ENCODE results near the gene IL17RC. TPM values are rescaled to one million over a fixed set of nuclear protein-coding genes. Genes with fewer than 3 reads are reported as not detected.

Gene IL17RC
- total RNA-seq, 2 donors from 2014 or later, result 0.57 to 0.92 TPM

DNA sequence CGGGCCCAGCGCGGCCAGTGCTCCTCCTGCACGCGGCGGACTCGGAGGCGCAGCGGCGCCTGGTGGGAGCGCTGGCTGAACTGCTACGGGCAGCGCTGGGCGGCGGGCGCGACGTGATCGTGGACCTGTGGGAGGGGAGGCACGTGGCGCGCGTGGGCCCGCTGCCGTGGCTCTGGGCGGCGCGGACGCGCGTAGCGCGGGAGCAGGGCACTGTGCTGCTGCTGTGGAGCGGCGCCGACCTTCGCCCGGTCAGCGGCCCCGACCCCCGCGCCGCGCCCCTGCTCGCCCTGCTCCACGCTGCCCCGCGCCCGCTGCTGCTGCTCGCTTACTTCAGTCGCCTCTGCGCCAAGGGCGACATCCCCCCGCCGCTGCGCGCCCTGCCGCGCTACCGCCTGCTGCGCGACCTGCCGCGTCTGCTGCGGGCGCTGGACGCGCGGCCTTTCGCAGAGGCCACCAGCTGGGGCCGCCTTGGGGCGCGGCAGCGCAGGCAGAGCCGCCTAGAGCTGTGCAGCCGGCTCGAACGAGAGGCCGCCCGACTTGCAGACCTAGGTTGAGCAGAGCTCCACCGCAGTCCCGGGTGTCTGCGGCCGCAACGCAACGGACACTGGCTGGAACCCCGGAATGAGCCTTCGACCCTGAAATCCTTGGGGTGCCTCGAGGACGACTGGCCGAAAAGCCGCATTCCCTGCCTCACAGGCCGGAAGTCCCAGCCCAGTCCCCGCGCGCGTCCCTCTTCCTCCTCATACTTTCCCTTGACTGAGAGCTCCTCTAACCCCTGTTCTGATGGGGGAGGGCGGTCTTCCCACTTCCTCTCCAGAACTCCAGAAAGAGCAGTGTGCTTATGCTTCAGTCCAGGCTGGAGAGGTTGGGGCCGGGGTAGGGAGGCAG, 1.4 kb upstream of the IL17RC start:
- Mint-ChIP-seq H3K27ac (no peak overlapping the region), H3K9me3 (no peaks in the 10 kb centered on the region), H3K27me3 (peaks cover 0 to 3% of the 10 kb centered on the region in 2 donors), H3K36me3 (no peaks in the 10 kb centered on the region), H3K4me1 (ENCODE audit: low read depth in 2 of 2) (peaks cover 10 to 11% of the 10 kb centered on the region in 2 donors), H3K4me3 (peak overlapping the region; percentile 71)
- DNase-seq (ENCODE audit: low spot score) (peak; percentile 70), ATAC-seq (peak; percentile 71 to 73)

DNA sequence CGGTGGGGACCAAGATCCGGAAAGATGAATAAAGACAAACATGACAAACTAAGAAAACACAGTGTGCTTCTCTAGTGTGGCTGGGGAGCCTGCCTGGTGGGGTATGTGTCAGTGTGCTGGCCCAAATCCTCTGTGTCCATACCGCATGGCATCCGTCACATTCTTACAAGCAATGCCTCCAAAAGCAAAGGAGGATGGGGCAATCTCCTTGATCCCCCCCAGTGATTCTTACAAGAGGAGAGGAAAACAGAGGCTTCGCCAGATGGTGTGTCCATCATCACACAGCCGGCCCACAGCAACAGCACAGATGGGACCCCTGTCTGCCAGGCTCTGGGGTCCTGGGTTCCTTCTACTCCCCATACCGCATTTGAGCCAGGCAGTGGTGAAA, 558 bp upstream of the IL17RC start:
- Mint-ChIP-seq H3K27me3 (peaks cover 0 to 3% of the 10 kb centered on the region in 2 donors), H3K27ac (no peak overlapping the region), H3K4me3 (peak overlapping the region; percentile 71), H3K4me1 (ENCODE audit: low read depth in 2 of 2) (peaks cover 10 to 11% of the 10 kb centered on the region in 2 donors), H3K36me3 (no peaks in the 10 kb centered on the region), H3K9me3 (no peaks in the 10 kb centered on the region)
- DNase-seq (ENCODE audit: low spot score) (no peak), ATAC-seq (no peak)

DNA sequence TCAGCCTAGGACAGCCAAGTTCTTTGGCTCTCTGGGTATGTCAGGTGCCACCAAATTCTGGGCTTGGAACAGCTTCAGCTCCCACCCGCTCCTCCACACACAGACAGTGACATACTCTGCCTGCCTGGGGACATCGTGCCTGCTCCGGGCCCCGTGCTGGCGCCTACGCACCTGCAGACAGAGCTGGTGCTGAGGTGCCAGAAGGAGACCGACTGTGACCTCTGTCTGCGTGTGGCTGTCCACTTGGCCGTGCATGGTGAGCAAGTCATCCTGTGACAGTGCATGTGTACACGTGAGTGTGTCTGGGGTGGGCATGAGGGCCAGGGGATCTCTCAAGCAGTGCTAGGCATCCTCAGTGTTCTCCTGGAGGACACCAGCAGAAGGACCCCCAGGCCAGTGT, 922 bp downstream of the IL17RC start:
- H3K27ac Mint-ChIP-seq, result no peak overlapping the region
- no peak for DNase-seq (ENCODE audit: low spot score)
- peaks cover 0 to 4% of the 10 kb centered on the region in 2 donors for H3K4me1 Mint-ChIP-seq (ENCODE audit: low read depth in 2 of 2)
- no peak for ATAC-seq
- no peaks in the 10 kb centered on the region for H3K9me3 Mint-ChIP-seq
- H3K27me3 Mint-ChIP-seq, result peaks cover 0 to 6% of the 10 kb centered on the region in 2 donors
- H3K36me3 Mint-ChIP-seq, result no peaks in the 10 kb centered on the region
- no peak overlapping the region for H3K4me3 Mint-ChIP-seq

DNA sequence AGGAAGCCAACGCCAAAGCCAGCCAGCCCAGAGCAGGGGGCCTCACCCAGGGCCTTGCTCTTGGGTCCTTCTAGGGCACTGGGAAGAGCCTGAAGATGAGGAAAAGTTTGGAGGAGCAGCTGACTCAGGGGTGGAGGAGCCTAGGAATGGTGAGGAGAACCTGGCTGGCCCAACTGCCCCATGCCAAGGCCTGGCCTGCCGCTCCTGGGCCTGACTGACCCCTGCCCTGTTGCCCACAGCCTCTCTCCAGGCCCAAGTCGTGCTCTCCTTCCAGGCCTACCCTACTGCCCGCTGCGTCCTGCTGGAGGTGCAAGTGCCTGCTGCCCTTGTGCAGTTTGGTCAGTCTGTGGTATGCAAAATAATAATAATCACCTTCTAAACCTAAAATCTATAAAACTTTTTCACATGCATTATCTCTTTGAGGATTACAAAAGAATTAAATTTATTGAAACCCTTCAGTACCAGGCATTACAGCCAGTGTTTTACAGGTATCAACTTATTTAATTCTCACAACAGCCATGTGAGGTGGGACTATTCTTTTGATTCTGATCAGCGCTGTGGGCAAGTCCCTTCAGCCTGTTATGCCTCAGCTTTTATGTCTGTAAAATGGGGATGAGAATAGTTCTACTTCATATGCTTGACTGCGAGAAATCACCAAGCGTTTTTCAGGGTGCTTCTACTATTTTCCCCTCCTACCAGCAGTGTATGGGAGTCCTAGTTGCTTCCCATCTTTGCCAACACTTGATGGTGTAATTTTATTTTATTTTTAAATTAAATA, 1.6 kb downstream of the IL17RC start:
- Mint-ChIP-seq H3K9me3 (no peaks in the 10 kb centered on the region), H3K4me1 (ENCODE audit: low read depth in 2 of 2) (peaks cover 0 to 4% of the 10 kb centered on the region in 2 donors), H3K27me3 (peaks cover 0 to 6% of the 10 kb centered on the region in 2 donors), H3K27ac (no peak overlapping the region), H3K4me3 (no peak overlapping the region), H3K36me3 (no peaks in the 10 kb centered on the region)
- ATAC-seq (no peak), DNase-seq (ENCODE audit: low spot score) (no peak)

DNA sequence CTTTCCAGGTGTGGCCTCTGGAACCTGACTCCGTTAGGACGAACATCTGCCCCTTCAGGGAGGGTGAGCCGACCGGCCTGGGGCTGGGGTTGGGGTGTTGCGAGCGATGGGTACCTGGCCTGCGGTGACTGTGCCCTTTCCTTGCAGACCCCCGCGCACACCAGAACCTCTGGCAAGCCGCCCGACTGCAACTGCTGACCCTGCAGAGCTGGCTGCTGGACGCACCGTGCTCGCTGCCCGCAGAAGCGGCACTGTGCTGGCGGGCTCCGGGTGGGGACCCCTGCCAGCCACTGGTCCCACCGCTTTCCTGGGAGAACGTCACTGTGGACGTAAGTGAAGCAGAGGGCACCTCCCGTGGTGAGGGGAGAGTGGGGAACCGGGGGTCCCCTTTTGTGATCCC, 11.3 kb downstream of the IL17RC start:
- H3K27ac Mint-ChIP-seq, result no peak overlapping the region
- peaks cover 3 to 10% of the 10 kb centered on the region in 2 donors for H3K4me1 Mint-ChIP-seq (ENCODE audit: low read depth in 2 of 2)
- DNase-seq (ENCODE audit: low spot score) (no peak), ATAC-seq (no peak)
- no peaks in the 10 kb centered on the region for H3K36me3 Mint-ChIP-seq
- H3K27me3 Mint-ChIP-seq, result peaks cover 0 to 17% of the 10 kb centered on the region in 2 donors
- no peak overlapping the region for H3K4me3 Mint-ChIP-seq
- H3K9me3 Mint-ChIP-seq, result no peaks in the 10 kb centered on the region

DNA sequence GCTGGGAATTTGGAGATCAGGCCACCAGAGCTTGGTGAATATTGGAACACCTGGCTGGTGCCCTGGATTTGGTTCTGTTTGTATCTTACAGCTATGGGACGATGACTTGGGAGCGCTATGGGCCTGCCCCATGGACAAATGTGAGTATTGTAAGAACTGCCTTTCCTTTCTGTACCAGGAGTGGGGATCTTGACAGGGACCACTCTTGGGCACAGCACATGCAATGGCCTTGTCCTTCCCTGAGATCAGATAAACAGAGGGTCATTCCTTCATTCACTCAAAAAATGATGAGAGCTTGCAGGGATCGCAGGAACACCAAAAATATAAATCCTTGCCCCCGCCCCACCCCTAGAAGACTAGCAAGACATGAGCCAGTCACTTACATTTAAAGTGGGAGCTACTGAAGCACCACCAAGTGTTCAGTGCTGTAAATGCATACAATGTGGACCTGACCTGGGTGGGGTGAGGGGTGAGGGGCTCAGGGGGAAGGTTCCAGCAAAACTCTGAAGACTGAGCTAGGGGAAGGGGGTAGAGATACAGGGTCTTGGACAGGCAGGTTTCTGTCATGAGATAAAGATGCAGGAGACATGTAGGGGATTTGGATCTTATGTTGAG, 14.0 kb downstream of the IL17RC start:
- Mint-ChIP-seq H3K4me3 (no peak overlapping the region), H3K27me3 (no peaks in the 10 kb centered on the region), H3K4me1 (ENCODE audit: low read depth in 2 of 2) (peaks cover 23 to 35% of the 10 kb centered on the region in 2 donors), H3K27ac (peak overlapping the region in 1 of 2 donors; percentile 76), H3K36me3 (no peaks in the 10 kb centered on the region), H3K9me3 (no peaks in the 10 kb centered on the region)
- ATAC-seq (no peak), DNase-seq (ENCODE audit: low spot score) (no peak)

DNA sequence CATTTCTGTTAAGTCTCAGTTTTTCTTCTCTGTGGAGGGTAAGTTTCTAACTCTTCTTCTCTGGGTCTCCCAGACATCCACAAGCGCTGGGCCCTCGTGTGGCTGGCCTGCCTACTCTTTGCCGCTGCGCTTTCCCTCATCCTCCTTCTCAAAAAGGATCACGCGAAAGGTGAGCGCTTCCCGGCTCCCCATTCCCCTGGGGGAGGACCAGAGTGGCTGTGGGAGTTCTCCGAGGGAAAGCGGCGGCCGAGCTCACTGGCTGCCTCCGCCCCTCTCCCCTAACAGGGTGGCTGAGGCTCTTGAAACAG, 15.6 kb downstream of the IL17RC start:
- ATAC-seq (no peak), DNase-seq (ENCODE audit: low spot score) (no peak)
- peak overlapping the region; percentile 98 to 99 for H3K27ac Mint-ChIP-seq
- H3K9me3 Mint-ChIP-seq, result no peaks in the 10 kb centered on the region
- H3K4me3 Mint-ChIP-seq, result peak overlapping the region; percentile 99
- peaks cover 31 to 37% of the 10 kb centered on the region in 2 donors for H3K4me1 Mint-ChIP-seq (ENCODE audit: low read depth in 2 of 2)
- no peaks in the 10 kb centered on the region for H3K27me3 Mint-ChIP-seq
- peaks cover 4% of the 10 kb centered on the region for H3K36me3 Mint-ChIP-seq

DNA sequence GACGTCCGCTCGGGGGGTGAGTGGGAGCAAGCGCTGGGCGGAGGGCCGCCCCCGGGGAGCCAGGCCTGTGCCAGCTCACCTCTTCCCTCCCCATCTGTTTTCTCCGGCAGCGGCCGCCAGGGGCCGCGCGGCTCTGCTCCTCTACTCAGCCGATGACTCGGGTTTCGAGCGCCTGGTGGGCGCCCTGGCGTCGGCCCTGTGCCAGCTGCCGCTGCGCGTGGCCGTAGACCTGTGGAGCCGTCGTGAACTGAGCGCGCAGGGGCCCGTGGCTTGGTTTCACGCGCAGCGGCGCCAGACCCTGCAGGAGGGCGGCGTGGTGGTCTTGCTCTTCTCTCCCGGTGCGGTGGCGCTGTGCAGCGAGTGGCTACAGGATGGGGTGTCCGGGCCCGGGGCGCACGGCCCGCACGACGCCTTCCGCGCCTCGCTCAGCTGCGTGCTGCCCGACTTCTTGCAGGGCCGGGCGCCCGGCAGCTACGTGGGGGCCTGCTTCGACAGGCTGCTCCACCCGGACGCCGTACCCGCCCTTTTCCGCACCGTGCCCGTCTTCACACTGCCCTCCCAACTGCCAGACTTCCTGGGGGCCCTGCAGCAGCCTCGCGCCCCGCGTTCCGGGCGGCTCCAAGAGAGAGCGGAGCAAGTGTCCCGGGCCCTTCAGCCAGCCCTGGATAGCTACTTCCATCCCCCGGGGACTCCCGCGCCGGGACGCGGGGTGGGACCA, 16.1 kb downstream of the IL17RC start:
- DNase-seq (ENCODE audit: low spot score), result peak; percentile 92
- no peaks in the 10 kb centered on the region for H3K27me3 Mint-ChIP-seq

DNA sequence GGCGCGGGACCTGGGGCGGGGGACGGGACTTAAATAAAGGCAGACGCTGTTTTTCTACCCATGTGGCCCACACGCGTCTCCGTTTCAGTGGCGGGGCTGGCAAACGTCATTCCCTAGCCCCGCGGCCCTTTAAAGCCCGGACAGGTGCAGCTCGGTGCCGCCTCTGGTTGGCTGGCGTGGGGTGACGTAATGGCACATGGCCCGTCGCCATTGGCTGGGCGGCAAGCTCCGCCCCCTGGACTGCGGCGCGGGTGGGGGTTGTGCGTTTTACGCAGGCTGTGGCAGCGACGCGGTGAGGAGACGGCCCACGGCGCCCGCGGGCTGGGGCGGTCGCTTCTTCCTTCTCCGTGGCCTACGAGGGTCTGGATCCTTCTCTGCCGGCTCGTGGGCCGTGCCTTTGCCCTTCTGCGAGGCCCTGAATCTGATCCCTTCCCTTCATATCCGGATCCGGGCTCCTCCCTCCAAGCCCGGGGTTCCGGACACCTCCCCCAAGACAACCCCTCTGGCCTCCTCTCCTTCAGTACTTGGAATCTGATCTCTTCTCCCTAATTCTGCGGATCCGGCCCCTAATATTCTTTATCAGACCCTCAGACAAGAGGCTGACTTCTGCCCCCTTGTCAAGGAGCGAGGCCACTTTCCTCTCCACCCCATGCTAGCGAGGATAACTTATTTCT, 16.8 kb downstream of the IL17RC start, which contains the start of gene CRELD1:
Gene CRELD1 (plus strand): TSS at position 274 of the 674 bp plus-strand sequence. CDS start 605 bp downstream, outside the sequence.
- Mint-ChIP-seq H3K27me3 (no peaks in the 10 kb centered on the region), H3K4me1 (ENCODE audit: low read depth in 2 of 2) (peaks cover 34 to 37% of the 10 kb centered on the region in 2 donors), H3K9me3 (no peaks in the 10 kb centered on the region), H3K4me3 (peak within 1 kb of the TSS; percentile 99), H3K27ac (peak within 1 kb of the TSS; percentile 98 to 99), H3K36me3 (peaks cover 4% of the 10 kb centered on the region)
- DNase-seq (ENCODE audit: low spot score), result peak; percentile 98
- peak; percentile 90 to 93 for ATAC-seq

More for the DNA sequence above, 16.1 kb downstream of the IL17RC start:
- Mint-ChIP-seq H3K36me3 (peaks cover 4% of the 10 kb centered on the region), H3K4me3 (peak overlapping the region; percentile 99), H3K9me3 (no peaks in the 10 kb centered on the region), H3K27ac (peak overlapping the region; percentile 98 to 99), H3K4me1 (ENCODE audit: low read depth in 2 of 2) (peaks cover 32 to 37% of the 10 kb centered on the region in 2 donors)
- ATAC-seq, result peak; percentile 88

DNA sequence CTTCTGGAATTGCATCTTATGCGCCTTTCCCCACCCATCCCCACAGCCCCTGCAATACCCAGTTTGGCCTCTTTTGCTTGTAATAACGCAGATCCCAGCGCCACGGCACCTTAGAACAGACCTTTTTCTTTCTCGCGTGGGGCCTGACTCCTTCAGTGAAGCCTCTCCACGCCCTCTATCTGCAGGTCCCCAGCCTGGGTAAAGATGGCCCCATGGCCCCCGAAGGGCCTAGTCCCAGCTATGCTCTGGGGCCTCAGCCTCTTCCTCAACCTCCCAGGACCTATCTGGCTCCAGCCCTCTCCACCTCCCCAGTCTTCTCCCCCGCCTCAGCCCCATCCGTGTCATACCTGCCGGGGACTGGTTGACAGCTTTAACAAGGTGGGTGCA, 17.3 kb downstream of the IL17RC start:
- H3K36me3 Mint-ChIP-seq, result peaks cover 4% of the 10 kb centered on the region
- H3K27ac Mint-ChIP-seq, result peak overlapping the region; percentile 98 to 99
- H3K9me3 Mint-ChIP-seq, result no peaks in the 10 kb centered on the region
- ATAC-seq, result no peak
- DNase-seq (ENCODE audit: low spot score), result no peak
- peak overlapping the region; percentile 99 for H3K4me3 Mint-ChIP-seq
- no peaks in the 10 kb centered on the region for H3K27me3 Mint-ChIP-seq
- H3K4me1 Mint-ChIP-seq (ENCODE audit: low read depth in 2 of 2), result peaks cover 34 to 37% of the 10 kb centered on the region in 2 donors

DNA sequence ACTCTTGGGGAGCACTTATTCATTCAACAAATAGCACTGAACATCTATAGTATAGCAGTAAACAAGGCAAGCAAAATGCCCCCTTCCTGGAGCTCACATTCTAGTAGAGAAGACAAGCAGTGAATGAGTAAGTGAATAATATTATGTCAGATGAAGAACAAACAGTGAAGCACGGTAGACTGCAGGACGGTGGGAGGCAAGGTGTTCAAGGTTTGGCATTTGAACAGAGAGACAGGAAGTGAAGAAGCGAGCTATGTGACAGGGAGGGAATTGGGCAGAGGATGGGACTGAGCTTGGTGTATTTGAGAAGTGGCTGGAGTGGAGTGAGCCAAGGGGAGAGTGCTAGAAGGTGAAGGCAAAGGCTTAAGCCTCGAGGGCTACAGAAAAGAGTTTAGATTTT, 18.1 kb downstream of the IL17RC start:
- no peak for ATAC-seq
- Mint-ChIP-seq H3K27ac (peak overlapping the region; percentile 98 to 99), H3K9me3 (no peaks in the 10 kb centered on the region), H3K4me1 (ENCODE audit: low read depth in 2 of 2) (peaks cover 34 to 37% of the 10 kb centered on the region in 2 donors), H3K4me3 (peak overlapping the region; percentile 99), H3K27me3 (no peaks in the 10 kb centered on the region), H3K36me3 (peaks cover 4% of the 10 kb centered on the region)
- no peak for DNase-seq (ENCODE audit: low spot score)

DNA sequence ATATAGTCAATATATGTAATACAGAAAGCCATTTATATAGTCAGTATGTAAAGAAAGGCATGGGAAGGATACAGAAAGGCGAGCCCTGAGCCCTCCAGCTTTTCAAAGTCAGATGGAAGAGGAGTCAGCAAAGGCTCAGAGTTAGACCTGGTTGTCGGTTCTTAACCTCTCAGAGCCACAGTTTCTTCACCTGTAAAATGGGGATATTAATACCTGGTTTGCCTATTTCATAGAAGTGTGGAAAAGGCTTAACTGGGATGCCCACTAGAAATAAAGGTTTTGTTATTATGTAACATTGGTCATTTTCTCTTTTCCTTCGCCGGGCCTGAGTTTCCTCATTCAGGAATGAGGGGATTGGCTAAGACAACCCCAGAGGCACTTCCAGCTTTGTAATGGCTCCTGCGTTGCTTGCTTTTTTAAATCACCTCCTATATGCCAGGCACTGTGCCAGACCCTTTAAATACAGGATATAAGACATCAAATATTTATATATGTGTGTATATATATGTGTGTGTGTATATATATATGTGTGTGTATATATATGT, 19.1 kb downstream of the IL17RC start:
- peaks cover 34 to 37% of the 10 kb centered on the region in 2 donors for H3K4me1 Mint-ChIP-seq (ENCODE audit: low read depth in 2 of 2)
- no peaks in the 10 kb centered on the region for H3K27me3 Mint-ChIP-seq
- H3K27ac Mint-ChIP-seq, result peak overlapping the region in 1 of 2 donors; percentile 98
- H3K9me3 Mint-ChIP-seq, result no peaks in the 10 kb centered on the region
- ATAC-seq (no peak), DNase-seq (ENCODE audit: low spot score) (no peak)
- peak overlapping the region; percentile 99 for H3K4me3 Mint-ChIP-seq
- H3K36me3 Mint-ChIP-seq, result peaks cover 4% of the 10 kb centered on the region
